HG03442 (cell line): Measurements from ENCODE around the gene LY9.
"Not testable (repeated sequence)": the region's sequence is repeated elsewhere in the genome, so short reads cannot be mapped to it uniquely, and the experiment has no call there.

Experiments
- ATAC-seq: cut with Tn5 transposase; IDR thresholded peaks from one replicate; pipeline ENCODE4 v1.9.1; 2021; ENCODE audit warnings: mild to moderate bottlenecking, moderate library complexity; ENCODE audit not compliant: unreplicated experiment

The LY9 gene

DNA sequence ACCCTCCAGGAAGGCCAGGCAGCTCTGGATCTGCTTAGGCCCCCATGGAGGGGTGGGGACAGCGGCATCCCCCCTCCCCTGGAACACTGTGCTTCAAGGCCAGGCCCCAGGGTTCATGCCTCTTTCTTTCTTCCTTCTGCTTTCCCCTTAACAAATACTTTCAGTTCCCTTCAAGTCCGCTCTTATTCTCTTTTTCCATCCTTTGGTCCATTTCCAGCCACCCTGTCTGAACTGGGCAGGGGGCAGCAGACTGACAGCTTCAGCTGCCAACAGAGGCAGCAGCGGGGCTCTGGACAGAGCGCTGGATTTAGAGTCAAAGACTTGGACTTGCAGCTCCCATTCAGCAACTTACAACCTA is 67.8 kb downstream of the LY9 start:
- no peak for ATAC-seq

DNA sequence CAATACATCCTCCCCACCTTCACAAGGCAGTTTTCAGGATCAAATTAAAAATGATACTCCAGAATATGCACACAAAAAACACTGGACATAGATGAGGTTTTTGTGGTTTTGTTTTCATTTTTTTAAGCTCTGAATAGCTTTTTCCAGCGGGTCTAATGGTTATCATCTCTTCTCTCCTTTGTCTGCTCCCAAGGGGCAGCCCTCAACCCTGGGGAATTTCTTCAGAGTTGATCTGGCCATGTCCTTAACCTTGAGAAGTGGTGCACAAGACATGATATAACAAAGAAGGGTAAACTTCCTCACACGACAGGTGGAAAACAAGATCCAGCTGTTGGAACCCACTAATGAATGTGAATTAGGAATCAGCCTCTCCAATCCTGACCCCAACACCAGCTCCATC is 68.2 kb downstream of the LY9 start:
- no peak for ATAC-seq

DNA sequence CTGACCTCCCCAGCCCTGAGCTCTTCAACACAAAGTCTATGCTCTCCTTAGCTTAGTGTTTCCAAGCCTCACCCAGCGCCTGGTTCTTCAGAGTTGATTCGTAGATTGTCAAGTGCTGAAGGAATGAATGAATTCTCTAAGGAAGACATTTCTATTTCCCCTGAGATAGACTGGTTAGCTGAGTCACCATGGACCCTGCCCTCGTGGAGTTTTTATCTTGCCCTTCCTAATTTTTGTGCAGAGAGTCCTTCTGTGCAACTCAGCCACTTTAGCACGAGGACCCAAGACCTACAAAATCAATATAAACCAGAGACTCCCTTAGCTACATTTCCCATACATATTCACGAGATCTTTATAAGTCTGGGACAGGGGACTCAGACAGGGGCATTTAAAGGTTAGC is 69.4 kb downstream of the LY9 start:
- ATAC-seq = no peak

DNA sequence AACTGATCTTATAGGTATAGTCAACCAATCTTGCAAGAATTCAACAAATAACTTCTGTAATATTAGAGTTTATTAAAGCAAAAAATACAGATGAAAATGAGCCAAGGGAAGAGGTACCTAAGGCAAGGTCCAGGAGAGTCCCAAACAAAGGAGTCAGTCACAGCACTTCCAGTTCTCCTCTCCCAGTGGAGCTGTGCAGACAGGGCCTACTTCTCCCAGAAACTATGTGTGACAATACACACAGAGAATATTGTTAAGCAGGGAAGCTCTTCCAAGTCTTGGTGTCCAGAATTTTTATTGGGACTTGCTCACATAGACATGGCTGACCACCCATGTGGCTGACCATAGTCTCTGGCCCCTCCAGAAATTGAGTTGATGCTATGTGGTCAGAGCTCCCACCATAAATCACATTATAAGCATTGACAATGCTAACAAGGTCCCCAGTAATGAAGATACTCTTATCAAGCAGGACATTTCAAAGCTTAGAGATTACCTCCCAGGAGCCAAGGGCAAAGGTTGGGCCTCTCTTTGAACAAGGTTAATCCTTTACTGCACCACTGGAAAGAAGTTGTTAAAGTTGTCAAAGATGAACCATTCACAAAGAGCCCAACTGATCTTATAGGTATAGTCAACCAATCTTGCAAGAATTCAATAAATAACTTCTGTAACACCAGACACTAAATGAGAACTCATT is 70.2 kb downstream of the LY9 start:
- ATAC-seq = no peak

DNA sequence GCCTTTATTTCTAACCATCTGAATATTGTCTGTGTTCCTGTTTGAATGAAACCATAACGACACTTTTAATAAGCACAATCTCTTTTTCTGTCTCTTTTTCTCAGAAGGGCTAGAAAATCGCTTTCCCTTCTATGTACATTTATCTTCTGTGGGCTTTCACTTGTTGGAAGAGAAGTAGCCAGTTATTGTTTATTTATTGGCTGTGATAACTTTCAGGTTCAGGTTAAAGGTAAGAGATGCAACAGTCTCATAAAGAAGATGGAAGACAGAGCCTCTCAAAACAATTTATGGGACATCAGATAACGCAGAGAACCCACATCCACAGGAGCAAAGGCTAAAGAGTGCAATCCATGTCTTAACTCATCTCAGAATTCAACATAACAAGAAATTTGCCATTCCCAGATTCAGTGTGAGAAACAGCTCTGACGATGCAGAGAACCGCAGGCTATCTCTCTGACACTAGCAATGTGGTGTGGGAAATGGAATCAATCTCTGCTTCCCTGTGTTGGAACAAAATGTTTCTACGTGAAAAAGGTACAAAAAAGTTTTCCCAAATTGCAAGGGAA is 70.8 kb downstream of the LY9 start:
- ATAC-seq = no peak

DNA sequence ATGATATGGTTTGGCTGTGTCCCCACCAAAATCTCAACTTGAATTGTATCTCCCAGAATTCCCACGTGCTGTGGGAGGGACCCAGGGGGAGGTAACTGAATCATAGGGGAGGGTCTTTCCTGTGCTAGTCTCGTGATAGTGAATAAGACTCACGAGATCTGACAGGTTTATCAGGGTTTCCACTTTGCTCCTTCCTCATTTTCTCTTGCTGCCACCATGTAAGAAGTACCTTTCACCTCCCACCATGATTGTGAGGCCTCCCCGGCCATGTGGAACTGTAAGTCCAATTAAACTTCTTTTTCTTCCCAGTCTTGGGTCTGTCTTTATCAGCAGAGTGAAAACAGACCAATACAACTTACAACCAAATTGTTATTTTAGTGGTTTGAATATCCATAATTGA is 71.7 kb downstream of the LY9 start:
- not testable (repeated sequence) for ATAC-seq

DNA sequence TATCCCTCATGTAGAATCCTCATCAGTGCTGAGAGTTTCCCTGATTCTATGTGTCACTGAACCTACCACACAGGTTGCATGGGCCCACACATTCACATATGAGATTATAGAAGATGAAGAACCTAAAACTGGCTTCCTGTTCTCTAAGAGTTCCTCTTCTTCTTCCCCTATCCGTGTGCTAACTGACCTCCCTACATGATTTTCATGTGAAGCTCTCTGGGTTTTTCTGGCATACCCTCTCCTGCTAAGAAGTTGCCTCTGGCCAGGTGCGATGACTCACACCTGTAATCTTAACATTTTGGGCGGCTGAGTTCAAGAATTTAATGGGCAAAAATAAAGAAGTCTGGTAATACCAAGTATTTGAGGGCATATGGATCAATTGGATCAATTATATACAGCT is 72.2 kb downstream of the LY9 start:
- ATAC-seq = no peak

DNA sequence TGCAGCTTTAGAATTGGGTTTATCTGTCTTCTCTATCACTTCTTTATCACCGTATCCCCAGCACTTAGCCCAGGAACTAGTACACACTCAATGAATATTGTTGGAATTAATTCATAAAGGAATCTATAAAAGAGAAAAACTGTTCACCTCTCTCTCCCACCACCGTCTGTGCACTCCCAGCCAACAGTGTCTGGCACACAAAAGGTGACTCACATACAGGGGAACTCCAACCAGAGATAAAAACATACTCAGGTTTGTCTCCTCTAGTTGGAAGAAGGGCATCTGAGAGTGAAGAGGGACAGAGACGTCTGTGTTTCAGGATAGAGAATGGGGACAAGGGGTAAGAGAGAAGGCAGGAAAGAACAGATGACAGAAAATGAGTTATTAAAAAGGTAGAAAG is 79.0 kb downstream of the LY9 start:
- ATAC-seq = no peak

DNA sequence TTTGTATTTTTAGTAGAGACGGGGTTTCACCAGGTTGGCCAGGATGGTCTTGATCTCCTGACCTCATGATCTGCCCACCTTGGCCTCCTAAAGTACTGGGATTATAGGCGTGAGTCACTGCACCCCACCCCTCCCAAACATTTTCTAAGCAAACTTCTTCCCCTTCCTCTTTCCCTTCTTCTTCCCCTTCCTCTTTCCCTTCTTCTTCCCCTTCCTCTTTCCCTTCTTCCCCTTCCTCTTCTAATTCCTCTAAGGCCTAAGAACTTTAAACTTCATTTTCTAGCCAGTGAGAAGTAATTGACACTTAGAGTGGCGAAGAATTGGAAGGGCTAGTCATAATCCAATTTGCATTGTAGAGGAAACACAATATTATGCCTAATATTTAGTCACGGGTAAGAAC is 79.6 kb downstream of the LY9 start:
- ATAC-seq = not testable (repeated sequence)

DNA sequence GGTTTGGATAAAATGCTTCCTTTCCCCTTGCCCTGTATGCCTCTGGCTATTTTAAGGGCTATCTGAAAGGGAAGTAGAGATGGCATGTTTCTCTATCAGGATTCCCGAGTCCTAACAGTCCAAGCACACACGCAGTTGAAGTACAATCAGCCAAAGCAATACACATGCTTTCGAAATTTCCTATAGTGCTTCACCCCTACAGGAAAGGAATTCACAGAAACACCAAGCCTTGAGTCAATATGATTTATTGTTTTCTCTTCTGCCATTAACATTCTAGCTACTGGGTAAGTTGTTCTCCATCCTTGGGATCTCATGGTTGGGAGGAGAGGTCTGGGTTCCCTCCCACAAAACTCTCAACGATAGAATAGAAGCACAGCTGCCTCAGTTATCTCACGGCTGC is 80.3 kb downstream of the LY9 start:
- ATAC-seq = no peak

DNA sequence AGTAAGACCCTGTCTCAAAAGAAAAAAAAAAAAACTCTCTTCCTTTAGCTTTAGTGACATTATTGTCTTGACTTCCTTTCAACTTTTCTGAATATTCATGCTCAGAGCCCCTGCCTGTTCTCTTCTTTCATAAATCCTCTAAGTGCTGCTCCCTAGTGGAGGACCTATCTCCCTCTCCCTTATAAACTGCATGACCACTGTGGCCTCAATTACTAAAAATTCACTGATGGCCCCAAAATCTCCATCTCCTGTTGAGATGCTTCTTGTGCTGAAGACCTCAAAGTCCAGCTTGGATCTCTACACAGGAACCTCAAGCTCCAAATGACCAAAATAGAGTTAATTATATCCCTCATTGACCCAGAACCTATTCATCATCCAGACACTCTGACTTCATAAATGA is 81.2 kb downstream of the LY9 start:
- ATAC-seq = no peak
